ENCODE measurements around the gene RBM10. TPM values are rescaled to one million over a fixed set of nuclear protein-coding genes. Genes with fewer than 3 reads are reported as not detected.

RBM10 gene
- total RNA-seq, 1 experiment from 2014 or later = 32.5 TPM

DNA sequence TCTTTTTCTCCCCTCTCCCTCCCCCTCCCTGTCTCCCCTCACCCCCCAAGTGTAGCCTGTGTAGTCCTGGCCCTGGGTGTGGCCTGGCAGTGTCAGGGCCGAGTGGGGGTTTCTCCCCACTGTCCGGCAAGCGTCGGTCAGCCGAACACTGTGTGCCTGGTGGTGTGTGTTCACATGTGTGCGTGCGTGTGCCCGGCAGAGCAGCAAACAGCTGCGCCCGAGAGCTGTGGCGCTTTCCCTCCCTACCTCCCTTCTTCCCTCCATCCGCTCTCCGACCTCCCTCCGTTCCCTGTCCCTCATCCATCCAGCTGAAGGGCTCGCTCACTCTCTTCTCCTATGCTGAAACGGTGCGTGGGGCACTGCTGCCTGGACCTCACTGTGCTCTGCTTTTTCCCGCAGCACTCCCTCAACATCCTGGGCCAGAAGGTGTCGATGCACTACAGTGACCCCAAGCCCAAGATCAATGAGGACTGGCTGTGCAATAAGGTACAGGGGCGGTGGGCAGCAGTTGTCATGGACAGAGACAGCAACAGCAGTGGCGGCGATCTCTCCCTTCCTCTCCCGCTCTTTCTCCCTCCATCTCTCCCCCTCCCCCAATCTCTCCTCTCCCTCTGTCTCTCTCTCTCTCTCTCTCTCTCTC lies 31.2 kb downstream of the RBM10 start:
- no peaks in the 10 kb centered on the region for H3K36me3 ChIP-seq (ENCODE audit: insufficient read depth, low read length)

DNA sequence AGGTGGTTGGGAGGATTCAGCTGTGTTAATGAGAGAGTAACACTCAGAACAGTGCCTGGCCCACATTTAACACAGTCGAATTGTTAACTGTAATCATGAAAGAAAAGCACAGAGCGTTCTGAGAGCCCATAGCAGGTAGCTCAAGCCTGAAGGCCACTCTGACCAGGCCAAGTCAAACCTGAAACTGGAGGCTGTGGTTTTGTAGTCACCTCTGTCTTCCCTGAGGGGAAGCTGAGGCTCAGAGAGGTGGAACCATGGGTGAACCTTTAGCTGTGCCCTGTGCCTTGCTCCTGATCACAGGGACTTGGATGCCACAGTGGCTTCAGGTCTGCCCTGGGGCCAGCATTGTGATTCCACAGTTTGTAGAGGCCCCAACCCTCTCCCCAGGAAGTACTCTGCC lies 32.1 kb downstream of the RBM10 start:
- H3K4me1 ChIP-seq (ENCODE audit: low read length) = no peaks in the 10 kb centered on the region
- H3K27ac ChIP-seq (ENCODE audit: low read length) = no peak overlapping the region
- H3K36me3 ChIP-seq (ENCODE audit: insufficient read depth, low read length) = no peaks in the 10 kb centered on the region
- no peak for DNase-seq
- H3K4me3 ChIP-seq (ENCODE audit: low read length) = no peak overlapping the region
- H3K9ac ChIP-seq (ENCODE audit: low read length) = no peak overlapping the region
- no peaks in the 10 kb centered on the region for H3K9me3 ChIP-seq (ENCODE audit: low read length)
- H3K27me3 ChIP-seq (ENCODE audit: low read length) = no peaks in the 10 kb centered on the region
- H4K20me1 ChIP-seq (ENCODE audit: insufficient read depth, low read depth, low read length) = no peaks in the 10 kb centered on the region
- no peaks in the 10 kb centered on the region for H3K9me2 ChIP-seq (replicated peaks; ENCODE audit: insufficient read depth, low read length)
- H2AFZ ChIP-seq (ENCODE audit: low read length) = no peak overlapping the region
- no peaks in the 10 kb centered on the region for H3K79me2 ChIP-seq (ENCODE audit: low read length)
- no peak overlapping the region for H3K4me2 ChIP-seq (ENCODE audit: low read depth, low read length, poor library complexity, severe bottlenecking)

More for the DNA sequence above, 31.2 kb downstream of the RBM10 start:
- H2AFZ ChIP-seq (ENCODE audit: low read length) = no peak overlapping the region
- H3K27ac ChIP-seq (ENCODE audit: low read length) = no peak overlapping the region
- H3K9ac ChIP-seq (ENCODE audit: low read length) = no peak overlapping the region
- no peaks in the 10 kb centered on the region for H4K20me1 ChIP-seq (ENCODE audit: insufficient read depth, low read depth, low read length)
- no peaks in the 10 kb centered on the region for H3K4me1 ChIP-seq (ENCODE audit: low read length)
- no peaks in the 10 kb centered on the region for H3K79me2 ChIP-seq (ENCODE audit: low read length)
- H3K9me2 ChIP-seq (replicated peaks; ENCODE audit: insufficient read depth, low read length) = no peaks in the 10 kb centered on the region
- no peaks in the 10 kb centered on the region for H3K9me3 ChIP-seq (ENCODE audit: low read length)
- no peaks in the 10 kb centered on the region for H3K27me3 ChIP-seq (ENCODE audit: low read length)
- H3K4me2 ChIP-seq (ENCODE audit: low read depth, low read length, poor library complexity, severe bottlenecking) = no peak overlapping the region
- no peak for DNase-seq
- no peak overlapping the region for H3K4me3 ChIP-seq (ENCODE audit: low read length)

- DNase-seq = no peak
- Histone ChIP-seq H3K79me2 (ENCODE audit: low read length) (no peaks in the 10 kb centered on the region), H3K36me3 (ENCODE audit: insufficient read depth, low read length) (no peaks in the 10 kb centered on the region)
These were observed 33.3 kb downstream of the RBM10 start for GRCh38 chrX:47178337-47178736.

DNA sequence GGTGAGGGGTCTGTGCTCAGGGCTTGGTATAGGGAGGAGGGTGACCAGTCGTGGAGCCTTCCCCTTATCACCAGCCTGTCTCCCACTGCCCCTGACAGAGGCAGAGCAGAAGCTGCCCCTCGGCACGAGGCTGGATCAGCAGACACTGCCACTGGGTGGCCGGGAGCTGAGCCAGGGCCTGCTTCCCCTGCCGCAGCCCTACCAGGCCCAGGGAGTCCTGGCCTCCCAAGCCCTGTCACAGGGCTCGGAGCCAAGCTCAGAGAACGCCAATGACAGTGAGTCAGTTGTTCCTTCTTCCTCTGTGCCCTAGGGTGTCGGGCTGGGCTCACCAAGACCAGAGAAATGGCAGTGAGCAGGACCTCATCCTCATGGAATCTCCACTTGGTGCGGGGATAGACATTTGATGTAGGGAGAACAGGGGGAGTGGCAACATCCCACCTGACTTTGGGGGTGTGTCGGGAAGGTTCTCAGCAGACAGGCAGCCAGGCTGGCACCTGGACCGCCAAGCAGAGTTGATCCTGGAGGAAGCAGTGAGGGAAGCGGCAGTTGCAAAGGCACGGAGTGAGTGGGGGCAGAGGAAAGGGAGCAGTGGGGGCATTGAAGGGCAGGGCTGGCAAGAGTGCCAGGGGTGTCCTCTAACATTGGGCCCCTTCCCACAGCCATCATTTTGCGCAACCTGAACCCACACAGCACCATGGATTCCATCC lies 34.4 kb downstream of the RBM10 start:
- Histone ChIP-seq H3K9me3 (ENCODE audit: low read length) (no peaks in the 10 kb centered on the region), H3K27ac (ENCODE audit: low read length) (no peak overlapping the region), H2AFZ (ENCODE audit: low read length) (no peak overlapping the region), H3K9ac (ENCODE audit: low read length) (no peak overlapping the region), H3K9me2 (replicated peaks; ENCODE audit: insufficient read depth, low read length) (no peaks in the 10 kb centered on the region), H3K4me2 (ENCODE audit: low read depth, low read length, poor library complexity, severe bottlenecking) (no peak overlapping the region), H3K4me3 (ENCODE audit: low read length) (no peak overlapping the region), H4K20me1 (ENCODE audit: insufficient read depth, low read depth, low read length) (no peaks in the 10 kb centered on the region), H3K36me3 (ENCODE audit: insufficient read depth, low read length) (0 out of 2 replicates have a peak, but pooled peaks cover under 1% of the 10 kb centered on the region), H3K79me2 (ENCODE audit: low read length) (no peaks in the 10 kb centered on the region), H3K4me1 (ENCODE audit: low read length) (no peaks in the 10 kb centered on the region), H3K27me3 (ENCODE audit: low read length) (no peaks in the 10 kb centered on the region)
- DNase-seq = no peak

More at GRCh38 chrX:47178337-47178736, 33.3 kb downstream of the RBM10 start:
- Histone ChIP-seq H4K20me1 (ENCODE audit: insufficient read depth, low read depth, low read length) (no peaks in the 10 kb centered on the region), H3K4me3 (ENCODE audit: low read length) (no peak overlapping the region), H3K4me1 (ENCODE audit: low read length) (no peaks in the 10 kb centered on the region), H3K9ac (ENCODE audit: low read length) (no peak overlapping the region), H3K9me3 (ENCODE audit: low read length) (no peaks in the 10 kb centered on the region), H3K4me2 (ENCODE audit: low read depth, low read length, poor library complexity, severe bottlenecking) (no peak overlapping the region), H3K27ac (ENCODE audit: low read length) (no peak overlapping the region), H3K9me2 (replicated peaks; ENCODE audit: insufficient read depth, low read length) (no peaks in the 10 kb centered on the region), H2AFZ (ENCODE audit: low read length) (no peak overlapping the region), H3K27me3 (ENCODE audit: low read length) (no peaks in the 10 kb centered on the region)

DNA sequence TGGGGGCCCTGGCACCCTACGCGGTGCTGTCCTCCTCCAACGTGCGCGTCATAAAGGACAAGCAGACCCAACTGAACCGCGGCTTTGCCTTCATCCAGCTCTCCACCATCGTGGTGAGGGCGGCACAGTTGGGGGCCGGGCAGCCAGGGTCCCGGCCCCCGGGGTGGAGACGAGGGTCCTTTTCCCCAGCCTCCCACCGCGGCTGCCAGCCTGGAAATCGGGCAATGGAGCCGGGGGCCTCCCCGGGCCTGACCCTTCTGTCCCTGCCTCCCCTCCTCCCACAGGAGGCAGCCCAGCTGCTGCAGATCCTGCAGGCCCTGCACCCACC lies 34.9 kb downstream of the RBM10 start:
- Histone ChIP-seq H3K4me1 (ENCODE audit: low read length) (no peaks in the 10 kb centered on the region), H4K20me1 (ENCODE audit: insufficient read depth, low read depth, low read length) (no peaks in the 10 kb centered on the region), H3K27ac (ENCODE audit: low read length) (no peak overlapping the region), H3K27me3 (ENCODE audit: low read length) (no peaks in the 10 kb centered on the region), H3K4me3 (ENCODE audit: low read length) (no peak overlapping the region), H3K79me2 (ENCODE audit: low read length) (no peaks in the 10 kb centered on the region), H3K4me2 (ENCODE audit: low read depth, low read length, poor library complexity, severe bottlenecking) (no peak overlapping the region), H3K9ac (ENCODE audit: low read length) (no peak overlapping the region), H3K9me2 (replicated peaks; ENCODE audit: insufficient read depth, low read length) (no peaks in the 10 kb centered on the region), H3K9me3 (ENCODE audit: low read length) (no peaks in the 10 kb centered on the region), H2AFZ (ENCODE audit: low read length) (no peak overlapping the region), H3K36me3 (ENCODE audit: insufficient read depth, low read length) (0 out of 2 replicates have a peak, but pooled peaks cover 3% of the 10 kb centered on the region)
- no peak for DNase-seq

- Histone ChIP-seq H2AFZ (ENCODE audit: low read length) (no peak overlapping the region), H3K9me3 (ENCODE audit: low read length) (no peaks in the 10 kb centered on the region), H3K9me2 (replicated peaks; ENCODE audit: insufficient read depth, low read length) (no peaks in the 10 kb centered on the region), H3K4me1 (ENCODE audit: low read length) (no peaks in the 10 kb centered on the region), H3K79me2 (ENCODE audit: low read length) (no peaks in the 10 kb centered on the region), H3K9ac (ENCODE audit: low read length) (no peak overlapping the region), H3K36me3 (ENCODE audit: insufficient read depth, low read length) (0 out of 2 replicates have a peak, but pooled peaks cover 3% of the 10 kb centered on the region), H3K27ac (ENCODE audit: low read length) (no peak overlapping the region), H3K4me2 (ENCODE audit: low read depth, low read length, poor library complexity, severe bottlenecking) (no peak overlapping the region), H3K27me3 (ENCODE audit: low read length) (no peaks in the 10 kb centered on the region), H4K20me1 (ENCODE audit: insufficient read depth, low read depth, low read length) (no peaks in the 10 kb centered on the region), H3K4me3 (ENCODE audit: low read length) (no peak overlapping the region)
- no peak for DNase-seq
These were observed 35.3 kb downstream of the RBM10 start for GRCh38 chrX:47180346-47180745.

DNA sequence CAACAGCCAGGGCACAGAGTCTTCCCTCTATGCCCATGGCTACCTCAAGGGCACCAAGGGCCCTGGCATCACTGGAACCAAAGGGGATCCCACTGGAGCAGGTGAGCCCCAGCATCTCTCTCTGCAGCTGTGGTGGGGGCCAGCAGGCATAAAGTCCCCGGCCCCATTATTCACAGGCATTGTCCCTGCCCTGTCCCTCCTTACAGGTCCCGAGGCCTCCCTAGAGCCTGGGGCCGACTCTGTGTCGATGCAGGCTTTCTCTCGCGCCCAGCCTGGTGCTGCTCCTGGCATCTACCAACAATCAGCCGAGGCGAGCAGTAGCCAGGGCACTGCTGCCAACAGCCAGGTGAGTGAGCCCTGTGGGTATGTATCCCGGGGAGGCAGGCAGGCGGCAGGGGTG lies 36.3 kb downstream of the RBM10 start:
- Histone ChIP-seq H3K27ac (ENCODE audit: low read length) (no peak overlapping the region), H3K9me3 (ENCODE audit: low read length) (no peaks in the 10 kb centered on the region), H4K20me1 (ENCODE audit: insufficient read depth, low read depth, low read length) (no peaks in the 10 kb centered on the region), H3K79me2 (ENCODE audit: low read length) (no peaks in the 10 kb centered on the region), H3K36me3 (ENCODE audit: insufficient read depth, low read length) (0 out of 2 replicates have a peak, but pooled peaks cover 3% of the 10 kb centered on the region), H2AFZ (ENCODE audit: low read length) (no peak overlapping the region), H3K9me2 (replicated peaks; ENCODE audit: insufficient read depth, low read length) (no peaks in the 10 kb centered on the region), H3K9ac (ENCODE audit: low read length) (no peak overlapping the region), H3K4me3 (ENCODE audit: low read length) (no peak overlapping the region), H3K27me3 (ENCODE audit: low read length) (no peaks in the 10 kb centered on the region), H3K4me2 (ENCODE audit: low read depth, low read length, poor library complexity, severe bottlenecking) (no peak overlapping the region), H3K4me1 (ENCODE audit: low read length) (no peaks in the 10 kb centered on the region)
- no peak for DNase-seq

DNA sequence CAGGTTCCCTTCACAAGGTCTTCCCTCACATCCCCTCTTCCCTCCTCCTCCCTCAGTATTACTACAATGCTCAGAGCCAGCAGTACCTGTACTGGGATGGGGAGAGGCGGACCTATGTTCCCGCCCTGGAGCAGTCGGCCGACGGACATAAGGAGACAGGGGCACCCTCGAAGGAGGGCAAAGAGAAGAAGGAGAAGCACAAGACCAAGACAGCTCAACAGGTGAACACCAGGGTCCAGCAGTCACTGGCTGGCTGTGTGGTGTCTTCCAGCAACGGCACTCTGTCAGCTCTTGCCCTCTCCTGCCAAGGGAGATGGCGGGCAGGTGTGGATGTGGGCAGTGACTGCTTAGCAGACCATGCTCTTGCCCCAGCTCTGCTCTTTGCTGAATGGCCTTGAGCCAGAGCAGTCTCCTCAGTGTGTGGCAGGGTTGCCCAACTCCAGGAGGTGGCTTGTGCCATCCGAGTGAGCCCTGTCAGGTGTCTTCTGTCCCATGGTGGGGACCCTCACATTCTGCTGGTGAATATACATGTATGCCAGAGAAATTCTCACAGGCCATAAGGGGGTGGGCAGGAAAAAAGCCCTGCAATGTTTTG lies 37.2 kb downstream of the RBM10 start:
- Histone ChIP-seq H3K36me3 (ENCODE audit: insufficient read depth, low read length) (0 out of 2 replicates have a peak, but pooled peaks cover 3% of the 10 kb centered on the region), H3K9me2 (replicated peaks; ENCODE audit: insufficient read depth, low read length) (no peaks in the 10 kb centered on the region), H3K9ac (ENCODE audit: low read length) (no peak overlapping the region)

More for the DNA sequence above, 37.2 kb downstream of the RBM10 start:
- Histone ChIP-seq H3K4me3 (ENCODE audit: low read length) (no peak overlapping the region), H3K4me1 (ENCODE audit: low read length) (no peaks in the 10 kb centered on the region), H3K9me3 (ENCODE audit: low read length) (no peaks in the 10 kb centered on the region), H3K27ac (ENCODE audit: low read length) (no peak overlapping the region), H4K20me1 (ENCODE audit: insufficient read depth, low read depth, low read length) (no peaks in the 10 kb centered on the region), H3K27me3 (ENCODE audit: low read length) (no peaks in the 10 kb centered on the region), H3K79me2 (ENCODE audit: low read length) (no peaks in the 10 kb centered on the region), H2AFZ (ENCODE audit: low read length) (no peak overlapping the region), H3K4me2 (ENCODE audit: low read depth, low read length, poor library complexity, severe bottlenecking) (no peak overlapping the region)
- no peak for DNase-seq
